ENCODE data around the gene PAQR7.
A peak's percentile ranks its signal among the peaks of the same experiment; 100 is the strongest.

Gene PAQR7

DNA sequence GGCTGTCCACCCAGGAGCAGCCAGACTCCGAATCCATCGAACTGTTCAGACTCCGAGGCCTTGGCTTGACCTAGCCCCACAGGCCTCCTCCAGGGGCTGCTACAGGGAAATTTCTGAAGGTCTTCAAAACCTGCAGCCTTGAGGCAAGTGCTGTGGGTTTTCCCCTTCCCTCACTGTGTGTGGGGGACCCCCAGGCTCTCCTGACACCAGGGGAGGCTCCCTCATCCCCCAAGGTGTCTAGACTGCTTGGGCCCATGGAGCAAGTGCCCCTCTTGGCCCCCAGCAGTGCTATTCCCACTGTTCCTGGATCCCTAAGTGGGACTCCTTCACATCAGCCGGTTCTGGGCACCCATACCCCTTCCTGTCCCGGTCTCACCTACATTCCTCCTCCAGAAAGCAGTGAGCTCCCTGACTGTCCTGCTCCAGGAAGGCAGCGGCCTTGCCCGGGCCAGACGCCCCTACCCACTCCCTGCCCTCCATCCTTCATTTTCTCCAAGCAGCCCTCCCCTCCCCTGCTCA is 814 bp downstream of the PAQR7 start:
- Histone ChIP-seq H3K36me3 (ENCODE audit: control insufficient read depth, insufficient read depth, low read length) (no peaks in the 10 kb centered on the region), H3K27me3 (replicated peaks; ENCODE audit: control insufficient read depth, insufficient read depth, low read length, poor library complexity, severe bottlenecking) (no peaks in the 10 kb centered on the region), H3K4me1 (ENCODE audit: control insufficient read depth, insufficient read depth, low read length, poor library complexity, severe bottlenecking) (peaks cover 10% of the 10 kb centered on the region), H3K4me3 (ENCODE audit: insufficient read depth, low read depth, low read length, poor library complexity, severe bottlenecking) (peak overlapping the region; percentile 68), H3K9me3 (ENCODE audit: control insufficient read depth, low read length) (no peaks in the 10 kb centered on the region), H3K27ac (ENCODE audit: insufficient read depth, low read length, poor library complexity, severe bottlenecking) (no peak overlapping the region)
- DNase-seq, result no peak

DNA sequence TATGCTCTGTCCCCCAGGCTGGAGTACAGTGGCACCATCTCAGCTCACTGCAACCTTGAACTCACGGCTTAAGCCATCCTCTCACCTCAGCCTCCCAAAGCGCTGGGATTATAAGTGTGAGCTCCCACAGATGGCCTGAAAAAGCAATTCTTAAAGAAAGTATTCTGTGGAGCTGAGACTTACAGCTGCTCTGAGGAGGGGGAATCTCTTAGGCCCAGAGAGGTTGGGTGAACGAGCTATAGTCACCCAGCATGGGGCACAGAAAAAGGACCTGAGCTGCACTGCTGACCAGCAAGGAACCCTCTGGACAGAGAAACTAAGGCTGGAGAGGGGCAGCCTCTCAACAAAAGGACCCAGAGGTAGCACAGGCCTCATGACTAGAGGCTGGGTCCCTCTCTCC is 1.3 kb downstream of the PAQR7 start:
- H3K27ac ChIP-seq (ENCODE audit: insufficient read depth, low read length, poor library complexity, severe bottlenecking), result no peak overlapping the region
- H3K36me3 ChIP-seq (ENCODE audit: control insufficient read depth, insufficient read depth, low read length), result no peaks in the 10 kb centered on the region
- H3K27me3 ChIP-seq (replicated peaks; ENCODE audit: control insufficient read depth, insufficient read depth, low read length, poor library complexity, severe bottlenecking), result no peaks in the 10 kb centered on the region
- no peaks in the 10 kb centered on the region for H3K9me3 ChIP-seq (ENCODE audit: control insufficient read depth, low read length)
- peaks cover 10% of the 10 kb centered on the region for H3K4me1 ChIP-seq (ENCODE audit: control insufficient read depth, insufficient read depth, low read length, poor library complexity, severe bottlenecking)
- no peak for DNase-seq
- no peak overlapping the region for H3K4me3 ChIP-seq (ENCODE audit: insufficient read depth, low read depth, low read length, poor library complexity, severe bottlenecking)

GRCh38 chr1:25873120-25873519 is 2.4 kb downstream of the PAQR7 start:
- Histone ChIP-seq H3K4me1 (ENCODE audit: control insufficient read depth, insufficient read depth, low read length, poor library complexity, severe bottlenecking) (peaks cover 10% of the 10 kb centered on the region), H3K27ac (ENCODE audit: insufficient read depth, low read length, poor library complexity, severe bottlenecking) (no peak overlapping the region), H3K4me3 (ENCODE audit: insufficient read depth, low read depth, low read length, poor library complexity, severe bottlenecking) (no peak overlapping the region), H3K27me3 (replicated peaks; ENCODE audit: control insufficient read depth, insufficient read depth, low read length, poor library complexity, severe bottlenecking) (no peaks in the 10 kb centered on the region), H3K9me3 (ENCODE audit: control insufficient read depth, low read length) (no peaks in the 10 kb centered on the region), H3K36me3 (ENCODE audit: control insufficient read depth, insufficient read depth, low read length) (no peaks in the 10 kb centered on the region)
- no peak for DNase-seq

- Histone ChIP-seq H3K4me1 (ENCODE audit: control insufficient read depth, insufficient read depth, low read length, poor library complexity, severe bottlenecking) (peaks cover 10% of the 10 kb centered on the region), H3K4me3 (ENCODE audit: insufficient read depth, low read depth, low read length, poor library complexity, severe bottlenecking) (no peak overlapping the region), H3K9me3 (ENCODE audit: control insufficient read depth, low read length) (no peaks in the 10 kb centered on the region), H3K27me3 (replicated peaks; ENCODE audit: control insufficient read depth, insufficient read depth, low read length, poor library complexity, severe bottlenecking) (no peaks in the 10 kb centered on the region), H3K36me3 (ENCODE audit: control insufficient read depth, insufficient read depth, low read length) (no peaks in the 10 kb centered on the region), H3K27ac (ENCODE audit: insufficient read depth, low read length, poor library complexity, severe bottlenecking) (no peak overlapping the region)
- no peak for DNase-seq
Observed at GRCh38 chr1:25872713-25873112, 2.8 kb downstream of the PAQR7 start.

DNA sequence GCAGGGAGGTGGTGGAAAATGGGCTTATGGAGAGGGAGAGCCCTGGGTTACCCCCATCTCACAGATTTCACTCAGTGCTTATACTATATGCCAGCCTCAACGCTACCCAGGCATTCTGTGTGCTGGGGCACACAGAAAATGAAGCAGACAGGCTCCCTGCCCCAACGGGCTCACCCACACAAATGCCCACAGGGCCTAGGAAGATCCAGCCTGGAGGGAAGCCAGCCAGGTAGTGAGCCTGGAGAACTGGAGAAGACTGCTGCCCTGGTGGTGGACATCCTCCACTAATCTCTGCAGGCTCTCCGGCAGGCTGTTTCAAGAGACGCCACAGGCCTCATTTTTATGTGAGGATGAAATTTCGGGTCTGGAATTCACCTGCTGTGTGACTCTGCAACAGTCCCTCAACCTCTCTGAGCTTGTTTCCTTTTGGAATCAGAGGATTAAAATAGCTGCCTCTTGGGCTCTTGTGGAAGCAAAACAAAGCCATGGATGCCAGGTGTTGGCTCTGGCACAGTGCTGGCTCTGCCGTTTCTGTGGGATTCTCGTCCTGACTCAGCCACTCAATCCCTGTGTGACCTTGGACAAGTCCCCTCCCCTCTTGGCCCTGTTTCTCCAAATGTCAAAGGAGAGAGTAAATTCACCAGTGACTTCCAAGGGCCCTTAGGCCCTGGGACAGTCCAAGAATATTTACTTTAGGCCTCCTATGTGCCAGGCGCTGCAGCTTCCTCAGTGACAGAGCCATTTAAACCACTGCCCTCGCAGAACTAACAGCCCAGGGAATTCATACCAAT is 3.6 kb downstream of the PAQR7 start:
- Histone ChIP-seq H3K4me3 (ENCODE audit: insufficient read depth, low read depth, low read length, poor library complexity, severe bottlenecking) (no peak overlapping the region), H3K4me1 (ENCODE audit: control insufficient read depth, insufficient read depth, low read length, poor library complexity, severe bottlenecking) (peaks cover 10% of the 10 kb centered on the region)
- DNase-seq, result no peak

DNA sequence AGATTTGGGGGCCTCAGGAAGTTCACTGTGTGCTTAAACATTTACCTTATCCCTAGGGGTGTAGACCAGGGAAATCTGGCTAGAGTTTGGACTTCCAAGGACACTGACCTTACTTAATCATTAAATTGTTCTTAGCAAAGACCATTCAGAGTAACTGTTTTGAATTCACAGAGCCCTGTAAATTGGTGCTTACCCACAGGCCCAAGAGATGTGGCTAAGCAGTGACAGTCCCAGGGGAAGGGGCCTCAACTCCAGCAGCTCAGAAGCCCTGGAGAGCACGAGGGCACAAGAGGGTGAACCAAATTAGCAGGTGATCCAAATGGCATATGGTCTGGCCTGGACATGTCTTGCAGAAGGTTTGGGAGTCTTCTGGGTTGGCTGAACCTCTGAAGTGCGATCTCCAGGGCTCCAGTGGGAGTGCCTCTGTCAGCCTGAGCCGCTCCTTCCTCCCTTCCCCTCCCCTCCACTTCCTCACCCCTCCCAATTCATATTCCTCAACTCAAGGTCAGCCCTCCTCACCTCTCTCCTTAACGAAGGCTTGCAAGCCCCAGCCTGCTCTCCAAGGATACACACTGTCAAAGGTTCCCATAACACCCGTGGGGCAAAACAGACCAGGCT is 4.3 kb downstream of the PAQR7 start:
- DNase-seq, result no peak
- peaks cover 10% of the 10 kb centered on the region for H3K4me1 ChIP-seq (ENCODE audit: control insufficient read depth, insufficient read depth, low read length, poor library complexity, severe bottlenecking)

More for the DNA sequence above, 3.6 kb downstream of the PAQR7 start:
- H3K27ac ChIP-seq (ENCODE audit: insufficient read depth, low read length, poor library complexity, severe bottlenecking), result no peak overlapping the region
- no peaks in the 10 kb centered on the region for H3K27me3 ChIP-seq (replicated peaks; ENCODE audit: control insufficient read depth, insufficient read depth, low read length, poor library complexity, severe bottlenecking)
- no peaks in the 10 kb centered on the region for H3K36me3 ChIP-seq (ENCODE audit: control insufficient read depth, insufficient read depth, low read length)
- no peaks in the 10 kb centered on the region for H3K9me3 ChIP-seq (ENCODE audit: control insufficient read depth, low read length)

DNA sequence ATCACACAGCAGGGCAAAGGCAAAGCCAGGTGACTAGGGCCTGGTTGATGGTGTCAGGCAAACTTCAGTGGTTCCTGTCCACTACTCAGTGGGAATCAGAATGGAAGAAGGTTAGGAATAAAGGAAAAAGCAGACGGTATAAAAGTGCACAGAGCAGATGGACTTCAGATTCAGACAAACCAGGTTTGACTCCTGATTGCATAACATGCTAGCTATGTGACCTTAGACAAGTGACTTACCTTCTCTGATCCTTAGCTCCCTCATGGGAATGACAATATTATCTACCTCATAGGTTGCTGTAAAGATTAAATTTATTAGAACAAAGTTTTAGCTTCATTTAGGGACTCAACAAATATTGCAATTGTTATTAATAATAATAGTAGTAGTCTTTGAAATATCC is 4.9 kb downstream of the PAQR7 start:
- Histone ChIP-seq H3K27ac (ENCODE audit: insufficient read depth, low read length, poor library complexity, severe bottlenecking) (no peak overlapping the region), H3K4me3 (ENCODE audit: insufficient read depth, low read depth, low read length, poor library complexity, severe bottlenecking) (no peak overlapping the region), H3K36me3 (ENCODE audit: control insufficient read depth, insufficient read depth, low read length) (no peaks in the 10 kb centered on the region), H3K27me3 (replicated peaks; ENCODE audit: control insufficient read depth, insufficient read depth, low read length, poor library complexity, severe bottlenecking) (no peaks in the 10 kb centered on the region), H3K4me1 (ENCODE audit: control insufficient read depth, insufficient read depth, low read length, poor library complexity, severe bottlenecking) (peaks cover 10% of the 10 kb centered on the region), H3K9me3 (ENCODE audit: control insufficient read depth, low read length) (no peaks in the 10 kb centered on the region)
- no peak for DNase-seq

More for the DNA sequence above, 4.3 kb downstream of the PAQR7 start:
- no peak overlapping the region for H3K4me3 ChIP-seq (ENCODE audit: insufficient read depth, low read depth, low read length, poor library complexity, severe bottlenecking)
- no peak overlapping the region for H3K27ac ChIP-seq (ENCODE audit: insufficient read depth, low read length, poor library complexity, severe bottlenecking)
- no peaks in the 10 kb centered on the region for H3K27me3 ChIP-seq (replicated peaks; ENCODE audit: control insufficient read depth, insufficient read depth, low read length, poor library complexity, severe bottlenecking)
- H3K9me3 ChIP-seq (ENCODE audit: control insufficient read depth, low read length), result no peaks in the 10 kb centered on the region
- H3K36me3 ChIP-seq (ENCODE audit: control insufficient read depth, insufficient read depth, low read length), result no peaks in the 10 kb centered on the region

- peaks cover 9% of the 10 kb centered on the region for H3K4me1 ChIP-seq (ENCODE audit: control insufficient read depth, insufficient read depth, low read length, poor library complexity, severe bottlenecking)
- H3K27me3 ChIP-seq (replicated peaks; ENCODE audit: control insufficient read depth, insufficient read depth, low read length, poor library complexity, severe bottlenecking), result no peaks in the 10 kb centered on the region
- DNase-seq, result no peak
- no peak overlapping the region for H3K27ac ChIP-seq (ENCODE audit: insufficient read depth, low read length, poor library complexity, severe bottlenecking)
- no peak overlapping the region for H3K4me3 ChIP-seq (ENCODE audit: insufficient read depth, low read depth, low read length, poor library complexity, severe bottlenecking)
- H3K9me3 ChIP-seq (ENCODE audit: control insufficient read depth, low read length), result no peaks in the 10 kb centered on the region
- H3K36me3 ChIP-seq (ENCODE audit: control insufficient read depth, insufficient read depth, low read length), result no peaks in the 10 kb centered on the region
Observed at GRCh38 chr1:25869909-25870606, 5.5 kb downstream of the PAQR7 start.

- H3K9me3 ChIP-seq (ENCODE audit: control insufficient read depth, low read length), result no peaks in the 10 kb centered on the region
- no peaks in the 10 kb centered on the region for H3K4me1 ChIP-seq (ENCODE audit: control insufficient read depth, insufficient read depth, low read length, poor library complexity, severe bottlenecking)
- no peak for DNase-seq
- H3K27ac ChIP-seq (ENCODE audit: insufficient read depth, low read length, poor library complexity, severe bottlenecking), result no peak overlapping the region
- H3K36me3 ChIP-seq (ENCODE audit: control insufficient read depth, insufficient read depth, low read length), result no peaks in the 10 kb centered on the region
- no peaks in the 10 kb centered on the region for H3K27me3 ChIP-seq (replicated peaks; ENCODE audit: control insufficient read depth, insufficient read depth, low read length, poor library complexity, severe bottlenecking)
- H3K4me3 ChIP-seq (ENCODE audit: insufficient read depth, low read depth, low read length, poor library complexity, severe bottlenecking), result no peak overlapping the region
Observed at GRCh38 chr1:25867210-25867991, 8.1 kb downstream of the PAQR7 start.

Measured in effector memory CD4-positive, alpha-beta T cell (primary cell).